Astrocyte (in vitro differentiated cells and primary cell): ENCODE results near the gene SAE1. TPM values are rescaled to one million over a fixed set of nuclear protein-coding genes. Genes with fewer than 3 reads are reported as not detected.
A peak's percentile ranks its signal among the peaks of the same experiment; 100 is the strongest.

ENCODE experiments used
- DNase-seq: peaks from one replicate; pipeline ENCODE4 v3.0.0-alpha.2; 2010; ENCODE audit warnings: low read depth
- FAIRE-seq: peaks from 2 replicates; lab custom pipeline; 2011; peaks lifted over from hg19 to GRCh38; lab: Jason Lieb, UNC
- H2AFZ ChIP-seq: 2 replicates; pipeline ENCODE4 v1.6.0; 2012; ENCODE audit warnings: low read depth, low read length, inconsistent platforms
- H3K27ac ChIP-seq: 2 replicates; pipeline ENCODE4 v1.5.1; 2011; ENCODE audit warnings: low read depth, low read length, inconsistent platforms
- H3K27me3 ChIP-seq: 2 replicates; pipeline ENCODE4 v1.6.0; 2011; ENCODE audit warnings: low read length, inconsistent platforms; ENCODE audit not compliant: insufficient read depth
- H3K36me3 ChIP-seq: 2 replicates; pipeline ENCODE4 v1.5.1; 2011; ENCODE audit warnings: low read length, inconsistent platforms; ENCODE audit not compliant: insufficient read depth
- H3K4me1 ChIP-seq: 2 replicates; pipeline ENCODE4 v1.5.1; 2011; ENCODE audit warnings: low read length, inconsistent platforms; ENCODE audit not compliant: insufficient read depth
- H3K4me2 ChIP-seq: 2 replicates; pipeline ENCODE4 v1.6.0; 2012; ENCODE audit warnings: low read length, inconsistent platforms
- H3K4me3 ChIP-seq: 2 replicates; pipeline ENCODE4 v1.5.1; 2011; ENCODE audit warnings: low read depth, mild to moderate bottlenecking, low read length, inconsistent platforms; ENCODE audit not compliant: insufficient read depth
- H3K79me2 ChIP-seq: 2 replicates; pipeline ENCODE4 v1.6.0; 2012; ENCODE audit warnings: mild to moderate bottlenecking, low read length, inconsistent platforms; ENCODE audit not compliant: insufficient read depth
- H3K9ac ChIP-seq: 2 replicates; pipeline ENCODE4 v1.6.0; 2012; ENCODE audit warnings: mild to moderate bottlenecking, low read length, inconsistent platforms
- H3K9me3 ChIP-seq: 2 replicates; pipeline ENCODE4 v1.5.1; 2012; ENCODE audit warnings: low read depth, mild to moderate bottlenecking, low read length, inconsistent platforms; ENCODE audit not compliant: insufficient read depth
- H4K20me1 ChIP-seq: 2 replicates; pipeline ENCODE4 v1.6.0; 2012; ENCODE audit warnings: low read length, inconsistent platforms; ENCODE audit not compliant: insufficient read depth
- H3K27ac Mint-ChIP-seq: one replicate; pipeline ENCODE4 v1.8.0; 2021; ENCODE audit warnings: mild to moderate bottlenecking, mixed read lengths; ENCODE audit not compliant: unreplicated experiment
- H3K27me3 Mint-ChIP-seq: one replicate; pipeline ENCODE4 v1.8.0; 2021; ENCODE audit warnings: low read depth, mixed read lengths; ENCODE audit not compliant: unreplicated experiment
- H3K36me3 Mint-ChIP-seq: one replicate; pipeline ENCODE4 v1.8.0; 2021; ENCODE audit warnings: low read depth, mixed read lengths; ENCODE audit not compliant: unreplicated experiment
- H3K4me1 Mint-ChIP-seq: one replicate; pipeline ENCODE4 v1.8.0; 2021; ENCODE audit warnings: low read depth, mixed read lengths; ENCODE audit not compliant: unreplicated experiment
- H3K4me3 Mint-ChIP-seq: one replicate; pipeline ENCODE4 v1.8.0; 2021; ENCODE audit warnings: mild to moderate bottlenecking, moderate library complexity, mixed read lengths; ENCODE audit not compliant: unreplicated experiment
- H3K9me3 Mint-ChIP-seq: one replicate; pipeline ENCODE4 v1.8.0; 2021; ENCODE audit warnings: mild to moderate bottlenecking, mixed read lengths; ENCODE audit not compliant: unreplicated experiment
- CTCF ChIP-seq: IDR thresholded peaks from 2 replicates; pipeline ENCODE4 v1.5.1; 2011; ENCODE audit warnings: low read depth, mild to moderate bottlenecking, inconsistent platforms, low read length, moderate library complexity; ENCODE audit not compliant: insufficient read depth
- EZH2 ChIP-seq: IDR thresholded peaks from 2 replicates; pipeline ENCODE4 v1.6.1; 2012; ENCODE audit warnings: mild to moderate bottlenecking, low read length, inconsistent platforms; ENCODE audit not compliant: insufficient read depth
- total RNA-seq: library from RNA; stranded (reverse); gene quantifications from 2 replicates; pipeline ENCODE4 v1.2.1, GENCODE V29; 2021

Gene SAE1
- total RNA-seq, 1 donor from 2014 or later: 133 TPM

DNA sequence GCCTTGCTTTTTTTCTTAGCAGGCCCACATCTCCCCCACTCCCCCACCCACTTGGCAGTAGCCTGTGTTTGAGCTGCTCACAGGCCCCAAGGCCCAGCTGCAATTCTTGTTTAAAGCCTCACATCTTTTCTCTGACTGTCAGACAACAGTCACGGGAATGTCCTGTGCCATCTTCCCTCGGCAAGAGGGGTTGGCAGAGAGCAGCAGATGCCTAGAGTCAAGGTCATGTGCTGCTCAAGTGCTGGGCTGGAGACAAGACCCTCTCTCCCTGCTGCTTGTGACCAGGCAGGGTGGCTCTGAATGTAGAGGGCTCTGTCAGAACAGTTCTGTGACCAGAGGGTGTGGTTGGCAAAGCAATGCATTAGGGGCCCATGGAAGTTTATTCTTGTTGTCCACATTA lies 53.0 kb downstream of the SAE1 start:
- H3K79me2 ChIP-seq: peaks cover 43% of the 10 kb centered on the region
- H3K4me2 ChIP-seq: no peak overlapping the region
- no peak overlapping the region for H3K27ac ChIP-seq
- Mint-ChIP-seq H3K27me3 (no peaks in the 10 kb centered on the region), H3K27ac (no peak overlapping the region), H3K4me3 (no peak overlapping the region), H3K36me3 (peaks cover 15% of the 10 kb centered on the region), H3K4me1 (peaks cover 15% of the 10 kb centered on the region), H3K9me3 (no peaks in the 10 kb centered on the region)
- peaks cover 60% of the 10 kb centered on the region for H4K20me1 ChIP-seq
- H3K4me3 ChIP-seq: no peak overlapping the region
- H3K4me1 ChIP-seq: peaks cover 18% of the 10 kb centered on the region
- no peaks in the 10 kb centered on the region for H3K27me3 ChIP-seq
- H2AFZ ChIP-seq: no peak overlapping the region
- H3K9ac ChIP-seq: no peak overlapping the region
- peaks cover 18% of the 10 kb centered on the region for H3K36me3 ChIP-seq
- DNase-seq (no peak), FAIRE-seq (no peak)
- H3K9me3 ChIP-seq: no peaks in the 10 kb centered on the region
- no peak for TF ChIP-seq EZH2
- TF ChIP-seq CTCF: no peak

- H3K4me2 ChIP-seq: no peak overlapping the region
- H3K79me2 ChIP-seq: peaks cover 42% of the 10 kb centered on the region
- DNase-seq: no peak
- H4K20me1 ChIP-seq: peaks cover 72% of the 10 kb centered on the region
- Mint-ChIP-seq H3K27ac (no peak overlapping the region), H3K4me1 (peaks cover 31% of the 10 kb centered on the region), H3K9me3 (no peaks in the 10 kb centered on the region), H3K27me3 (no peaks in the 10 kb centered on the region), H3K36me3 (peaks cover 15% of the 10 kb centered on the region), H3K4me3 (peak overlapping the region; percentile 41)
- TF ChIP-seq CTCF: no peak
- no peak for TF ChIP-seq EZH2
- no peak overlapping the region for H2AFZ ChIP-seq
- peaks cover 12% of the 10 kb centered on the region for H3K36me3 ChIP-seq
- H3K27me3 ChIP-seq: no peaks in the 10 kb centered on the region
- H3K9me3 ChIP-seq: no peaks in the 10 kb centered on the region
- no peak overlapping the region for H3K27ac ChIP-seq
- H3K4me1 ChIP-seq: peaks cover 43% of the 10 kb centered on the region
- no peak overlapping the region for H3K4me3 ChIP-seq
- FAIRE-seq: no peak
- no peak overlapping the region for H3K9ac ChIP-seq
These were observed 56.1 kb downstream of the SAE1 start for GRCh38 chr19:47186446-47187334.

DNA sequence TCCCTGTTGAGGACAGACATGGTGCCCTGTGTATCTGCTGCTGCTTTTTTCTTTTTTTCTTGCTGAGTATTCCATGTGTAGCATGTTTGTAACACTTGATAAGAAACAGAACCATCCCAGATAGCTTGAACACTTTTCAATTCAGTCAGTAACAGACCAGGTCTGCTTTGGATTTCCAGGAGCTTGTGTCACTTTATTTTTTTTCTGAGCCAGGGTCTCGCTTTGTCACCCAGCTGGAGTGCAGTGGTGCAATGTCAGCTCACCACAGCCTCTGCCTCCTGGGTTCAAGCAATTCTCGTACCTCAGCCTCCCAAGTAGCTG lies 56.7 kb downstream of the SAE1 start:
- Histone ChIP-seq H2AFZ (no peak overlapping the region), H3K4me2 (no peak overlapping the region), H3K9me3 (no peaks in the 10 kb centered on the region), H3K27ac (no peak overlapping the region), H3K9ac (no peak overlapping the region), H4K20me1 (peaks cover 69% of the 10 kb centered on the region), H3K4me3 (no peak overlapping the region), H3K36me3 (peaks cover 12% of the 10 kb centered on the region), H3K27me3 (no peaks in the 10 kb centered on the region), H3K4me1 (peaks cover 37% of the 10 kb centered on the region), H3K79me2 (peaks cover 45% of the 10 kb centered on the region)
- no peak overlapping the region for H3K4me3 Mint-ChIP-seq
- no peaks in the 10 kb centered on the region for H3K9me3 Mint-ChIP-seq
- no peaks in the 10 kb centered on the region for H3K27me3 Mint-ChIP-seq
- peaks cover 28% of the 10 kb centered on the region for H3K4me1 Mint-ChIP-seq
- H3K36me3 Mint-ChIP-seq: peaks cover 11% of the 10 kb centered on the region
- H3K27ac Mint-ChIP-seq: no peak overlapping the region
- FAIRE-seq (no peak), DNase-seq (no peak)
- no peak for TF ChIP-seq EZH2
- no peak for TF ChIP-seq CTCF
